ENCODE results near the gene TSPO2. TPM values are rescaled to one million over a fixed set of nuclear protein-coding genes. Genes with fewer than 3 reads are reported as not detected.

The TSPO2 gene
- total and polyA plus RNA-seq, 2 of the 4 experiments (the other 2 are of a cell fraction): not detected

DNA sequence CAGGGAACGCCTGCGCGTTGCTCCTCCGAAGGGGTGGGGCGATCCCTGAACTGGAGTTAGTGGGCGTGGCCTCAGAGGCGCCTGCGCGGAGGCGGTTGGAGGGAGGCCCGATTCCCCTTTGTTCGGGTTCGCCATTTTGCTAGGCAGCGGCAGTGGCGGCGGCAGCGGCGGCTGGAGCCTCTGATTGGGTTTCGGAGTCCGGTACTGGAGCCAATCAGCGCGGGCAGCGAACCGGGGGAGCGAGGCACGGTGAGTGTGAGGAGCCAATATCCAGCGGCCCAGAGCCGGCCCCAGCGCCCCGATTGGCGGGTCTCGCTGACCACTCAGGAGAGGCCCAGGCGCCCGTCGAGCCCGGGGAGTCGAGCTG lies 30.6 kb downstream of the TSPO2 start, which contains the start of gene NFYA:
NFYA (plus strand) TSS at position 139 of the 367 bp plus-strand sequence. CDS start 6,116 bp downstream, outside the sequence.
- Histone ChIP-seq H2AK9ac (replicated peaks; ENCODE audit: low read depth, low read length, poor library complexity) (peak within 1 kb of the TSS; percentile 98), H3K18ac (ENCODE audit: low read depth, low read length) (peak within 1 kb of the TSS; percentile 35), H2BK15ac (ENCODE audit: low read depth, low read length) (0 out of 3 replicates have a peak within 1 kb of the TSS, but pooled peaks have one; percentile 3), H3K9me1 (ENCODE audit: insufficient read depth, low read length) (peaks cover 6% of the 10 kb centered on the region), H2AFZ (replicated peaks; ENCODE audit: low read length, poor library complexity) (peak within 1 kb of the TSS; percentile 94), H3K36me3 (ENCODE audit: control insufficient read depth, insufficient read depth, low read length) (no peaks in the 10 kb centered on the region), H3K9ac (ENCODE audit: low read depth, low read length) (peak within 1 kb of the TSS; percentile 92), H3K27me3 (ENCODE audit: control insufficient read depth, insufficient read depth, low read length) (no peaks in the 10 kb centered on the region), H4K91ac (ENCODE audit: insufficient read depth, low read depth, low read length) (peak within 1 kb of the TSS; percentile 84), H2BK20ac (ENCODE audit: low read depth, low read length) (no peak within 1 kb of the TSS), H4K5ac (ENCODE audit: low read depth, low read length) (peak within 1 kb of the TSS; percentile 32), H3K9me3 (ENCODE audit: control insufficient read depth, insufficient read depth, low read length) (no peaks in the 10 kb centered on the region), H2BK5ac (ENCODE audit: low read depth, low read length, poor library complexity, severe bottlenecking) (peak within 1 kb of the TSS; percentile 82), H2BK120ac (ENCODE audit: low read depth, low read length) (peak within 1 kb of the TSS; percentile 41; the same call in 1 of the 2 replicates), H4K20me1 (ENCODE audit: insufficient read depth, low read length) (peaks cover 10% of the 10 kb centered on the region), H2AK5ac (ENCODE audit: low read depth, low read length) (peak within 1 kb of the TSS; percentile 18; the same call in 1 of the 2 replicates), H3K4me1 (ENCODE audit: control insufficient read depth, insufficient read depth, low read length) (peaks cover 3% of the 10 kb centered on the region), H3K4ac (ENCODE audit: low read depth, low read length) (peak within 1 kb of the TSS; percentile 93), H3K27ac (ENCODE audit: insufficient read depth, low read length) (peak within 1 kb of the TSS; percentile 93), H3K4me2 (ENCODE audit: low read depth, low read length) (peak within 1 kb of the TSS; percentile 100), H3K79me1 (ENCODE audit: low read depth in 1 of 2, low read length in 2 of 2) (peaks cover 10 to 21% of the 10 kb centered on the region in 2 experiments; a peak in 3 of 4 replicates), H3K56ac (ENCODE audit: extremely low read depth, insufficient read depth, low read length) (peak within 1 kb of the TSS; percentile 92), H3K23ac (ENCODE audit: low read depth, low read length) (peak within 1 kb of the TSS; percentile 77), H4K8ac (ENCODE audit: low read depth in 2 of 2, low read length in 2 of 2) (peak within 1 kb of the TSS; percentile 80 to 91), H3K4me3 (ENCODE audit: insufficient read depth, low read depth, low read length) (peak within 1 kb of the TSS; percentile 72), H3K14ac (replicated peaks; ENCODE audit: low read depth, low read length) (peak within 1 kb of the TSS; percentile 84)
- TF ChIP-seq CEBPB (IDR thresholded peaks at IDR 0.05; ENCODE audit: low read depth, low read length) (no peak), FOS (IDR thresholded peaks at IDR 0.05; ENCODE audit: low read depth, low read length) (peak; percentile 77; the same call in 1 of the 2 replicates), RFX5 (IDR thresholded peaks at IDR 0.05; ENCODE audit: low read depth, low read length) (0 out of 2 replicates have a peak, but pooled peaks have one; percentile 19)
- 1% methylated on average over 20 of the region's 37 CpGs; no CpG with 5 or more reads in 1 of the 2 experiments for WGBS, 2 experiments (ENCODE audit: extremely low coverage in 2 of 2, insufficient read length in 1 of 2)
- POLR2A ChIA-PET (ENCODE audit: unreplicated experiment): interaction anchor here (0.8 kb wide), 1 partner anchor 10 kb away, joined by 3 read pairs; no protein-coding TSS in a partner anchor
- BruUV-seq (replicated peaks): no TSS peak
- CTCF ChIA-PET: no interaction called here
- dilution Hi-C loops (cut with HindIII; ENCODE audit: low sequenced_read_pairs, unreplicated experiment) (no loop called here), intact Hi-C loops (cut with micrococcal nuclease) (loop anchor here (5.0 kb wide), 2 partner anchors 244 to 609 kb away; no protein-coding TSS in a partner anchor), in situ Hi-C loops (cut with MboI; ENCODE audit: low sequenced_read_pairs) (no loop called here)
- peak; percentile 76 for ATAC-seq (ENCODE audit: low read depth)
- peak; percentile 99 for DNase-seq
